ENCODE data around the gene RASL11A. TPM values are rescaled to one million over a fixed set of nuclear protein-coding genes. Genes with fewer than 3 reads are reported as not detected.

RASL11A gene
- total and polyA plus RNA-seq, 2 of the 8 experiments (the other 6 are each of a cell fraction or from before 2014, with no cell fraction given) = 2.9 to 6.8 TPM

DNA sequence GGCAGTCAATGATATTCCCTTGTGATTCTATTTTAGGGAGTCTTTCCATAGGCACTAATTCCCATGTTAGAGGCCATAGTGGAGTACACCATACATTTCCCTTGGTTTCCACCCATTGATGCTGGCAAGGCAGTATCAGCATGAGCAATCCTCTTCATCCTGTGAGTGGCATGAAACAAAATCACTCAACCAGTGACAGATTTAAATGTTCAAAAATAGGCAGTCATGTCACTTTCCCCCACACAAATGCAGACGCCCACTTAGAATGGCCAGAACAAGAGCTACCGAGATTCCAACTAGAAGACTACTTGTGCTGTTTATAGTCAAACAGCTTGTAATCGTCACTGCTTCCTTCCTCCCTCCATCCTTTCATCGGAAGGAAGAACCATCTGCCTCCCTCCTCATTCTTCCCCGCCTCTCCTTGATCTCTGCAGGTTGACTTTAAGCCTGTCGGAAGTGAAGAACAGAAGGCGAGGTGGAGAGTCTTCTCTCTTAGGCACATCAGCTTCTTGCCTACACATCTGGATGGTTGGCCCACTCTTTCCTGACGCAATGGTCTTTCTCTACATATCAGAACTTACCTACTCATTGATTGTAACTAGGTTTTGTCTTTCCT is 22.6 kb downstream of the RASL11A start:
- Histone ChIP-seq H3K27me3 (replicated peaks in 1 of 4; ENCODE audit: control insufficient read depth in 3 of 4, extremely low read depth in 1 of 4, insufficient read depth in 3 of 4, low read length in 3 of 4) (no peaks in the 10 kb centered on the region), H3K4me1 (replicated peaks in 1 of 4; ENCODE audit: control insufficient read depth in 3 of 4, insufficient read depth in 4 of 4, low read length in 3 of 4) (no peaks in the 10 kb centered on the region), H3K79me1 (ENCODE audit: low read depth, low read length) (no peaks in the 10 kb centered on the region), H3K18ac (ENCODE audit: extremely low read depth, low read length) (no peak overlapping the region), H3K79me2 (ENCODE audit: control insufficient read depth in 1 of 2, insufficient read depth in 2 of 2, low read length in 2 of 2) (no peaks in the 10 kb centered on the region), H3K4me2 (ENCODE audit: insufficient read depth in 1 of 2, low read depth in 2 of 2, low read length in 2 of 2) (no peak overlapping the region), H3K36me3 (ENCODE audit: control insufficient read depth in 2 of 4, insufficient read depth in 4 of 4, low read length in 3 of 4) (no peaks in the 10 kb centered on the region), H3K4ac (replicated peaks; ENCODE audit: insufficient read length, low read depth, low read length) (no peak overlapping the region), H2AFZ (ENCODE audit: low read length) (peak overlapping the region; percentile 66; the same call in 1 of the 2 replicates), H2BK15ac (ENCODE audit: low read length) (no peak overlapping the region), H3K56ac (replicated peaks; ENCODE audit: insufficient read length, low read depth, low read length) (no peak overlapping the region), H3K23me2 (ENCODE audit: low read depth, low read length) (no peaks in the 10 kb centered on the region), H3K4me3 (ENCODE audit: extremely low read depth in 1 of 4, insufficient read depth in 2 of 4, low read depth in 3 of 4, low read length in 4 of 4) (no peak overlapping the region), H2BK5ac (ENCODE audit: low read depth, low read length) (no peak overlapping the region), H2BK20ac (ENCODE audit: low read length) (no peak overlapping the region), H3K9me3 (ENCODE audit: insufficient read depth in 2 of 2, low read depth in 1 of 2, low read length in 1 of 2) (no peaks in the 10 kb centered on the region), H3K27ac (ENCODE audit: low read depth, low read length) (no peak overlapping the region), H4K8ac (ENCODE audit: extremely low read depth, insufficient read depth, low read length) (no peak overlapping the region), H4K91ac (replicated peaks; ENCODE audit: insufficient read length, low read length) (no peak overlapping the region), H2BK12ac (ENCODE audit: low read depth, low read length) (no peak overlapping the region), H4K20me1 (replicated peaks in 1 of 2; ENCODE audit: control insufficient read depth in 1 of 2, insufficient read depth in 2 of 2, low read length in 2 of 2) (no peaks in the 10 kb centered on the region), H4K5ac (ENCODE audit: insufficient read length, low read depth, low read length) (no peak overlapping the region), H2AK5ac (ENCODE audit: low read depth, low read length) (no peak overlapping the region), H3K23ac (ENCODE audit: insufficient read length) (no peak overlapping the region), H3K9ac (replicated peaks in 1 of 4; ENCODE audit: extremely low read depth in 1 of 4, low read depth in 3 of 4, low read length in 3 of 4) (no peak overlapping the region), H3K14ac (ENCODE audit: insufficient read length) (no peak overlapping the region), H2BK120ac (replicated peaks; ENCODE audit: low read depth, low read length) (no peak overlapping the region)
- DNase-seq (ENCODE audit: low read depth in 1 of 2, low spot score in 2 of 2) (no peak), FAIRE-seq (no peak)
- WGBS, 2 experiments (ENCODE audit: extremely low coverage in 1 of 2, insufficient coverage in 1 of 2, insufficient read length in 1 of 2, insufficient replicate concordance in 2 of 2, low coverage in 1 of 2, low lambda C conversion rate in 2 of 2, missing lambda C conversion rate in 1 of 2) = 82% methylated on average over 8 of the region's 8 CpGs; no CpG with 5 or more reads in 1 of the 2 experiments
- POLR2A ChIA-PET (ENCODE audit: partially characterized antibody) = interaction anchor here (1.5 kb wide), 1 partner anchor 38 kb away, joined by 3 read pairs; no protein-coding TSS in a partner anchor
- TF ChIP-seq RBBP5 (IDR thresholded peaks at IDR 0.05; ENCODE audit: borderline replicate concordance, low read depth, low read length) (no peak), KDM4A (IDR thresholded peaks at IDR 0.05; ENCODE audit: low read depth, low read length, severe bottlenecking) (no peak), HDAC2 (IDR thresholded peaks at IDR 0.05; ENCODE audit: borderline replicate concordance in 1 of 2, low read depth in 2 of 2, low read length in 2 of 2) (no peak), SRF (IDR thresholded peaks at IDR 0.05; ENCODE audit: low read depth, low read length) (no peak), RAD21 (IDR thresholded peaks at IDR 0.05 in 1 of 2, conservative IDR thresholded peaks at IDR 0.05 in 1 of 2; ENCODE audit: low read depth in 2 of 2, low read length in 2 of 2) (no peak), CTBP2 (IDR thresholded peaks at IDR 0.05; ENCODE audit: borderline replicate concordance, insufficient read depth, insufficient read length, low read length) (no peak), CBX8 (IDR thresholded peaks at IDR 0.05; ENCODE audit: borderline replicate concordance, low read depth, low read length) (no peak), ZNF274 (IDR thresholded peaks at IDR 0.05; ENCODE audit: borderline replicate concordance, extremely low read depth, low read length) (no peak)
- CTCF ChIA-PET (ENCODE audit: partially characterized antibody) = interaction anchor here (1.1 to 2.1 kb wide), 2 partner anchors 13 to 46 kb away, joined by 4 to 7 read pairs; no protein-coding TSS in a partner anchor

Data from H1 (cell line).